ENCODE results near the gene AUTS2. TPM values are rescaled to one million over a fixed set of nuclear protein-coding genes. Genes with fewer than 3 reads are reported as not detected.

AUTS2 gene
- total RNA-seq, 3 donors from 2014 or later: 31.5 to 94.3 (median 81.3) TPM

DNA sequence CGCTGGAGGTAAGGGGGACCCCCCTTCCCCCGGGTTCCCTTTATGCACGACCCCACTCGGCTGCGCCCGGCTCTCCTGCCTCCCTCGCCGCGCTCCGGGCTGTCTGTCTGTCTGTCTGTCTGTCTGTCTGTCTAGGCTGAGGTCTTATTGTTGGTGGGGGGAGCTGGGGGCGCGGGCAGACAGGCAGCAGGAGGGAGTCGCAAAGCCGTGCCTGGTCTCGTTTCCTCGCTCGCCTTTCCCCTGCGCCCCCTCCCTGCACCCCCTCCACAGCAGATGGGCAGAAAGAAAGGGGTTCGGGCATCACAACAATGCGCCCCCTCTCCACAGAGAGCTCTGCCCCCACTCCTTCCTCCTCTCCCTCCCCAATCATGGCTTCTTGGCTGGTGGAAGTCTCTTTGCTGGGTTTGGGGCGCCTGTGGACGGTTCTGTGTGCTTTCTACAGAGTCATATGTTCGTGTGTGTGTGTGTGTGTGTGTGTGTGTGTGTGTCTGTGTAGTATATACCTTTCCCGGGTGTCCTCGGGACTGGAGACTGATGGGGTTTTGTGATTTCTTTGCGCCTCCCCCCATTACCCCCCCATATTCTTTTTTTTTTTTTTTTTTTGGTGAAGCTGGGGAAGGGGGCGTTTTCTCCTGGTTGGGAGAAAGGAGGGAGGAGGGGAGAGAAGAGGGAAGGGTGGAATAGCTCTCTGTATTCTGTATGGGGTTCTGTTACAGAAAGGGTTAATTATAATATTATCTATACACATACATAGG is 1.9 kb downstream of the AUTS2 start:
- TF ChIP-seq POLR2AphosphoS5 (IDR thresholded peaks at IDR 0.05) (no peak), POLR2A (IDR thresholded peaks at IDR 0.05) (no peak), CTCF (IDR thresholded peaks at IDR 0.05) (no peak)
- Histone ChIP-seq H3K4me3 (peak overlapping the region; percentile 75 to 97 (median 87)), H3K27ac (peak overlapping the region; percentile 93 to 98), H3K4me1 (peaks cover 0 to 4% of the 10 kb centered on the region in 2 donors), H3K36me3 (no peaks in the 10 kb centered on the region), H3K9me3 (no peaks in the 10 kb centered on the region), H3K27me3 (no peaks in the 10 kb centered on the region)
- DNase-seq (ENCODE audit: low spot score in 2 of 2): no peak
- intact Hi-C loops (cut with DNase I; ENCODE audit: low total_unique reads): no loop called here

DNA sequence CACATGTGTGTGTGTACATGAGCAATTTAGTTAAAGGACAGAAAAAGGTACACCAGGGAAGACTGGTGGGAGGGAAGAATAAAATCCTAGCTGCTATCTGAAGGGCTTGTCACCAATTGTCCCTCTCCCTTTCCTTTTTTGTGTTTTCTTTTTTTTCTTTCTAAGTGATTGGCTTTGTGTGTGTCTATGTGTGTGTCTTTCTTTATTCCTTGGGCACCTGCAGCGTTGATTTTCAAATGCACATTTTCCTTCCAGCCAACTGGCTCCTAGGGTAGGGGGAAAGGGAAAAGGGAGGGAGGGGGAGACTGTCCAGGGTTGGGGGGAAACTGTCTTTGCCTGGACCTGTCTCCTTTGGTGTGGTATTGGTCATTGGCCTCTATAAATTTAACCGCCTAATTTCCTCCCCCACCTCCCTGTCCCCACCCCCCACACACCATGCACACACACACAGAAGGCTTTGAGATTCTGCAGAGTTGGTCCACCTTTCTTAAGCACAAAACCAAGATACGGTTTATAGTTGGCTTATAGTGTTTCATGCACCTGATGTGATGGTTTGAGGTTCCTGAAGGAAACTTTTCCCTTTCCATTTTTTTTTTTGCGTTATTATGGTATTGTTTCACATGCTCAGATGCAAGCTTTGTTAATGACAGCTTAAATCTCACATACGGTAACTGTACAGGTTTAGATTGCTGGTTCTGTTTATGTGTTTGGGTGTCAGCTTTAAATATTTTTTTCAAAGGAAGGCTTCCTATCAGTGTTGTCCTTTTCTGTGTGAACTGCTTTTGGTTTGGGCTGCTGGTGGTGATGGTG is 2.6 kb downstream of the AUTS2 start:
- Histone ChIP-seq H3K4me1 (peaks cover 0 to 4% of the 10 kb centered on the region in 2 donors), H3K9me3 (no peaks in the 10 kb centered on the region), H3K27me3 (no peaks in the 10 kb centered on the region), H3K4me3 (peak overlapping the region; percentile 75 to 97 (median 87)), H3K36me3 (no peaks in the 10 kb centered on the region), H3K27ac (no peak overlapping the region)
- DNase-seq (ENCODE audit: low spot score in 2 of 2): no peak
- TF ChIP-seq POLR2AphosphoS5 (IDR thresholded peaks at IDR 0.05) (no peak), CTCF (IDR thresholded peaks at IDR 0.05) (no peak), POLR2A (IDR thresholded peaks at IDR 0.05) (no peak)
- intact Hi-C loops (cut with DNase I; ENCODE audit: low total_unique reads): no loop called here

GRCh38 chr7:69602522-69602921 is 4.2 kb downstream of the AUTS2 start:
- intact Hi-C loops (cut with DNase I; ENCODE audit: low total_unique reads): no loop called here
- no peak for TF ChIP-seq POLR2A (IDR thresholded peaks at IDR 0.05)
- TF ChIP-seq POLR2AphosphoS5 (IDR thresholded peaks at IDR 0.05): no peak
- no peak for TF ChIP-seq CTCF (IDR thresholded peaks at IDR 0.05)
- H3K9me3 ChIP-seq: no peaks in the 10 kb centered on the region
- no peaks in the 10 kb centered on the region for H3K36me3 ChIP-seq
- DNase-seq (ENCODE audit: low spot score in 2 of 2): no peak
- peaks cover 0 to 4% of the 10 kb centered on the region in 2 donors for H3K4me1 ChIP-seq
- no peaks in the 10 kb centered on the region for H3K27me3 ChIP-seq
- H3K27ac ChIP-seq: no peak overlapping the region
- no peak overlapping the region for H3K4me3 ChIP-seq

- TF ChIP-seq POLR2A (IDR thresholded peaks at IDR 0.05) (no peak), POLR2AphosphoS5 (IDR thresholded peaks at IDR 0.05) (no peak), CTCF (IDR thresholded peaks at IDR 0.05) (no peak)
- Histone ChIP-seq H3K9me3 (no peaks in the 10 kb centered on the region), H3K27ac (no peak overlapping the region), H3K4me1 (peaks cover 0 to 4% of the 10 kb centered on the region in 2 donors), H3K27me3 (no peaks in the 10 kb centered on the region), H3K4me3 (no peak overlapping the region), H3K36me3 (no peaks in the 10 kb centered on the region)
- intact Hi-C loops (cut with DNase I; ENCODE audit: low total_unique reads): no loop called here
- DNase-seq (ENCODE audit: low spot score in 2 of 2): no peak
These were observed 5.1 kb downstream of the AUTS2 start for GRCh38 chr7:69603351-69603750.

Measured in breast epithelium (tissue), 4 donors.